NCI-H1105 treated with DMSO at 0.1 percent for 48 hours (cell line): ENCODE results near the gene CYP27C1.

Source experiments
- DNase-seq: peaks from one replicate; lab custom pipeline; 2025; lab: John Stamatoyannopoulos, UW

CYP27C1 gene

DNA sequence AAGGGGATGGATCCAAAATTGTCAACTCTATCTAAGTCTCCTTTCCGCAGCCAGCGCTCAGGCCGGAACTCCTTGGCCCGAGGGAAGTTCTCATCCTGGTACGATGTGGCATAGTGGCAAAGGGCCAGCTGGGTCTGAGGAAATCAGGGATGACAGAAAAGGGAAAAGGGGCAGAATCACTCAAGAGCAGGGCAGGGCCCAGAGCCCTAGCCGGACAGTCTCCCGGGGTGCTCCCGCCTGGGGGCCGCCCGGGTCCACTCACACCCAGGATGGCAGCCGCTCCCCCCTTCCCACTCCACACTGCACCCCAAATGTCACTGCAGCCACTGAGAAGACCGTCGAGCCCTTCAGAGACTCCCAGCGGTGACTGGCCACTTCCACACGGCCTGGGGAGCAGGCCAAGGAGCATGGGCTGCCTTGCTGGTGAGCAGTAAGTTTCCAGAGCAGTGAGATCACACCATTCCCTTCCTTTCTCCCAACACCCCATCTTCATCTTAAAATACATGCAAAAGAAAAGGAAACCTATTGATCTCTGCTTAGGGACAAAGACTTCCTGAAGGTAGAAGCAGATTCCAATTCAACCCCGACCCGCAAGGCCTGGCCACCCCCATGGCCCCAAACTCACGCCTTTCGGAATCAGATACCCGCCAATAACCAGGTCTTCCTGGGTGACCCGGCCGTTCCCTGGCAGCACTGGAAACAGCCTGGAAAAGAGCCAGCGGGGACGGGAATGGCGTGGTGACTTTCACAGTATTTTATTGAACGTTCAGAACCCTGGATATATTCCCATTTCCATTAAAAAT, 26.7 kb downstream of the CYP27C1 start:
- DNase-seq, result no peak

DNA sequence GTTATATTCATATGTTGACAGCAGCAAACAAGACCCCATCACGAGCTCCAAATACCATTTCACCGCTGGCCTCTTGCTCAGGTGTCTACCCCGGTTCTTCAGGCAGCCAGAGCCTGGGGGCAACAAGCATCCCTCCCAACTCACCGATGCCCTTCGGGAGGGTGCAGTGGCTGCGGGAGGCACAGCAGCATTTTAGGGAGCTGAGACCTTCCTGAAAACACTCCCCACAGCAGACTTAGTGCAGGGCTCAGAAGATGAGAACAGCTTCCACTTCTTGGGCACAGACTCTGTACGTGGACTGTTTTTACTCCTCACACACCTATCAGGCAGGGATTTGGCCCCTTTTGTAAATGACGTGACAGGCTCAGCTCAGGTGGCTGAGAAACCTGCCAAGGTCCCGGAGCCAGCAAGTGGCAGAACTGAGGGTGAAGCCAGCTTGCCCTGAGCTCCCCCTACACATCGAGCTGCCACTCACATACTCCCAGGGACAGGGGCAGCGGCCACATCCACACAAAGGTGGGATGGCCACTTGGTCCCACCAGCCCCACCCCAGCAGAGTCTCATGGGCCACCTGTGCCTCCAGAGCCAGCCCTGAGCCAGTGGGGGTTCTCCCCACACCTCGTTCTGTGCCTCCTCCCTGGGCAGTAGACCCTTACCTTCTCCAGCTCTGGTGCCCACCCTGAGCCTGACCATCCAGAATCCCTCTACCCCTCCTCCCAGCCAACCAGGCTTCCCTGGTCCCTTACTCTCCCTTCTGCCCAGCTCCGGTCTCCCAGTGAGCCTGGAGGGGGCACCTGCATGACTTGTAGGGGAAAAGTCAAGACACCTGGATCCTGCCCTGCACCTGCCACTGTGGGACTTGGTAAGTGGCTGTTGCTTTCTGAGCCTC, 28.5 kb downstream of the CYP27C1 start:
- no peak for DNase-seq

GRCh38 chr2:127188797-127189196, 31.3 kb downstream of the CYP27C1 start:
- no peak for DNase-seq

DNA sequence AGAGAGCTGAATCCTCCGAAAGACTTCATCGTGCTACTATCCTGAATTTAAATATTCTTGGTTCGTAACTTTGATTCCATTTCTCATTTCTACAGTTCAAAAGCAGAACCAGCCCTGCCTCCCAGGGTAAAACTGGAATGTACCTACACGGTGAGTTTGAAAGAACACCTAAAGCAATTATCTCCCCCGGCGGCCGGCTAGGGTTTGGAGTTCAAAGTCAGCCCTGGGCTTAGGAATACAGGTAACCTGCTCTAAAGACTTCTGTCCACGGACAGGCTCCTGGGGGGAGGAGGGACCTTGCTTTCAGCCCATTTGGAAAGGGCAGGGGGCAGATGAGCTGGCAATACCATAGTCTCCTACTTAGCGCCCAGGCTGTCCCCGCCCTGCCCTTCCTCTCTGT, 32.3 kb downstream of the CYP27C1 start:
- no peak for DNase-seq

DNA sequence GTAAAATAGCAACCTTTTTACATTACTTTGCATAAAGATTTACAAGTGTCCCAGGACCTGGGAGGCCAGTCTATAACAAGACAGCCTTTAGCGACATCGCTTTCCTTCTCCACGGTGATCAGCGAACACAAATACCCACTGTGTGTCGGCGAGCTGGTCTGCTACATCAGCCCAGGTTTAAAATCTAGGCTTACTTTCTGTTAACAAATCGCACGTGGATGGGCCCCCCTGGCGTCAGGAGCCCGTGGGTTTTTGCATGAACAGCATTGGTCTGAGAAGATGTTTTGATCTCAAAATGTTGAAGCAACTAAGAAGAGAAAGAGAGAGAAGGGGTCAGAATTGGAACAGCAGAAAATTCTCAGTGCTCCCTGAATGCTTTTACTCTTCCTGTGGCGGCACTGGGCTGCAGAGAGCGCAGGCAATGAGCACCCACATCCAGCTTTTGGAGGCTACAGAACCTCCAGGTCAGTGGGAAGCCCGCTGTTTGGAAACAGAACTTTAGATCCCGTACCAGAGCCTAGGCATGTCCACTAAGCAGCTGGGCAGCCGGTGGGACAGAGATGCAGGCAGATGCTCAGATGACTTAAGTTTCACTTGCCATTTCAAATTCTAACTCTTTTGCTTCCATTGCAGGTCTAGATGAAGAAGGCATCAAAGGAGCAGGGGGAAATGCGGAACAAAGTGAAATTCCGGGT, 32.9 kb downstream of the CYP27C1 start:
- DNase-seq, result no peak

GRCh38 chr2:127185705-127186104, 34.4 kb downstream of the CYP27C1 start:
- no peak for DNase-seq

- no peak for DNase-seq
Measured at GRCh38 chr2:127185093-127185492, 35.0 kb downstream of the CYP27C1 start.

DNA sequence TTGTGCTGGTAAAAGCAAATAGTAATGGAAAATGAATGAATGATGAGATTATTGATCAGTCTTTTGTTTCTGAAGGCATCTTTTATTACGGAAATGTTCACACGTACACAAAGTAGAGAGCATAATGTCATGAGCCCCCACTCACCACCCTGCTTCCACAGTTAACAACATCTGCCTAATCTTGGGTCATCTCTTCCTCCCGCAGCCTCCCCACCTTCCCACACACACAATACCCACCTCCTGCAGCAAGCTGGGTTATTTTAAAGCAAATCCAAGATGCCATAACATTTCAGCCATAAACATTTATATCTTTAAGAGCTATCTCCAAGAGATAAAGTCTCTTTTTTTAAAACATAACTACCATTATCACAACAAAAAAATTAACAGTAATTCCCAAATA, 36.3 kb downstream of the CYP27C1 start:
- DNase-seq, result no peak

DNA sequence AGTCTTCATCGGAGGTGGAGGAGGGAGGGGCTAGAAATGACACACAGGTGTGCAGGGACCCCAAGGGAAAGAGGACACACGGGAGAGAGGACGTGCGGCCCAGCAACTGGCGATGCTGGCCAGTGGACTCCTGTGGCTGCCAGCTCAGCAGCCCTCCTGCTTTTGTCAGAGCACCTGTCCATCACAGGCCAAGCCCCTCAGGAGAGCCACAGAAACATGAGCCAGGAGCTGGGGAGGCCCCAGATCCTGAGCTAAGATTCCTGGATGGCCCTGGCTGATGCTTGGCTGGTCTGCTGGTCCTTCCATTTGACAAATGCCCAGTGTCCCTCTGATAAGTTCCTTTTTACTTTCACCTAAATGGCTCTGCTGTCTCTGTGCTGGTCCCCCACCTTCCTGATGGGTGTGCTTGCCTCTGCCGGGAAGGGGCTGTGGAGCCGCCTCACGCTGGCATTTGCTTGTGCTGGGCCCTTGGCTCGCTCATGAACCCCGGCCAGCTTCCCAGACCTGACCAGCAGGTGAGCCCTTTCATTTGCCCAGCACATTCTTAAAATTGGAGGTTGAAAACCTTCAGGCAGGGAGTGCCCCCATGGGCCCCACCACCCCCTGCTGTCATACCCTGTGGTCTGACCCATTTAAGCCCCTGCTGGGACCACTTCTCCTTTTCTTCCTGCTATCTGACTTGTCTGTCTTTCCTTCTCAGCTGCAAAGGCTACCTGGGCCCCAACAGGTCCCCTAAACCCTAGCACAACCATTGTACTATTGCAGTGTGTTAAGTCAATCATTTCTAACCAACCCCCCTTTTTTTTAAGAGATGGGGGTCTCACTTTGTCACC, 37.3 kb downstream of the CYP27C1 start:
- no peak for DNase-seq

DNA sequence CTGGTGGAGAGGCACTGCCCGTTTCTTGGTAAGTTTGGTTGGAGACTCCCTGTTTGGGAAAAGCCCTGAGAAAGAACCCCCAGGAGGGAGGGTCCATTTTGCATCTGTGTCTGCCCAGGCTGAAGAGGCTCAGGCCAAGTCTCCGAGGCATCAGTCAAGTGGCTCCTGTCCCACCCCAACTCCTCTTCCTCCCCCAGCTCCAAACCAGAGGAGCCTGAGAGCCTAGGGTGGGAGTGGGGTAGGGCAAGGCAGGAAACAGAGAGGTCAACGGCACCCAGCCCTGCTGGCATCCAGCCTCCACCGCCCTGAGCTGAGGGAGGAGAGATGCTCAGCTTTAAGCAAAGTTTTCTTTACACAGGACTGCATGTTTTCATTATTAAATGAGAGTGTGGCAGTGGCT, 38.2 kb downstream of the CYP27C1 start:
- no peak for DNase-seq

DNA sequence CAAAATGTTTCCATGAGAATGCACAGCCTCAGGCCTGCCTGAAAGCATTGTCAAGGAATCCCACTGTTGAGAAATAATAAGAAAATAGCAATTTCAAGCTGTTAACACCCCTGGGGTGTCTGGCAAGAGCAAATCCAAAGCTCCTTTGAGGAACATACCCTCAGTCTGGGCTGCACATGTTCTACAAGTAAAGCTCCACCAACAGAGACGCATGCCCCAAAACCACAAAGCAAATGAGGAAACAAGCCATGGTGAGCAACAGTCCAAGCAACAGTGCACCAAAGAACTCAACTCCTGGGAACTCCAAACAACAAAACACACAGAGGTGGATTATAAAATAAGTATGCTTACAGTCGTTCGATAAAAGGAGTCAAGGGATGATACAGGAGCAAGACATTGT, 40.3 kb downstream of the CYP27C1 start:
- DNase-seq, result no peak

- no peak for DNase-seq
Measured at GRCh38 chr2:127177617-127178263, 42.4 kb downstream of the CYP27C1 start.

GRCh38 chr2:127176371-127177311, 43.5 kb downstream of the CYP27C1 start:
- no peak for DNase-seq

GRCh38 chr2:127175751-127176354, 44.2 kb downstream of the CYP27C1 start:
- no peak for DNase-seq

DNA sequence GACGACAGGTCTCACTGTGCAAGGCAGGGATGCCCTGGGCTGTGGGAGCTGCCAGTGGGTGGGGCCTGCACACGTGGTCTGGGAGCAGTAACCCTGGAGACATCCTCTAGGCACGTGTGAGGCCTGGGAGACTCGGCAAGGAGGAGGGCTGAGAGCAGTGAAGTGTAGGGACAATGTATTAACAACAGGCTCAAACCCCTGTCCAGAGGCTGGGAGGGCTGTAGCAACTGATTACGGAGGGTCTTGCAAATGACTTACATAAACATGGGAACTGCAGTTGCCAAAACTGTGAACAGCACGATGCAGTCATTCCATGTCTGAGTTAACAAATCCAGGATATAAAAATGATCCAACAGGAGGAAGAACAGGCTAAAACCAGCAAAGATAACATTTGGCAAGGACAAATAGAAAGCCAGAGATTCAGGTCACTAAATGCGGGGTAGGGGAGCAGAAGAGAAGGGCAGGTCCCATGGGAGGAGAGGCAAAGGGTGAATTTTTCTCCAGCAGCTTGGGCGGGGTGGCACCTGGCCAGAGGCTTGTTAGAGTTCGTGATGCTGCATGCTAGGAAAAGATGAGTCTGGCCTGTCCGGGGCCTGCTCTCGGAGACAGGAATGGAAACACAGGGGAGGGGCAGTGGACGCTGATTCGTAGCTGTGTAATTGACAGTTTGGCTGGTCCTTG, 44.9 kb downstream of the CYP27C1 start:
- no peak for DNase-seq

GRCh38 chr2:127174640-127175039, 45.5 kb downstream of the CYP27C1 start:
- no peak for DNase-seq

DNA sequence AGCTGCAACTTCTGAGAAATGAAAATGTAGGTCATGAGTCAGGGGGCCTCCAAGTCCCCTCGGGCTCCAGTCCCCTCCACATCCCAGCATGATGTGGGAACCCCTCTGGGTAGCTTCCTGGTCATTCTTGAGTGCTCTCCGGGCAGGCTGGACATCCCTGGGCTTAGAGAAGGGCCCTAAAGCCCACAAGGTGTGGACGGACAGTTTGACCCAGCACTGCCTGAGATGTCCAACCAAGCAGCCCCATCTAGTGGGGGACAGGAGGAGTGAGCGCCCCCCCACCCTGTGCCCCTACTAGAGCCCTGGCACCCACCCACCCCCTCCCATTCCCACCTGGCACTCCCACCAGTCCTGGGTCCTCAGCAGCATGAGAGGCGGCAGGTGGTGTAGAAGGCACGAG, 46.0 kb downstream of the CYP27C1 start:
- DNase-seq, result no peak

DNA sequence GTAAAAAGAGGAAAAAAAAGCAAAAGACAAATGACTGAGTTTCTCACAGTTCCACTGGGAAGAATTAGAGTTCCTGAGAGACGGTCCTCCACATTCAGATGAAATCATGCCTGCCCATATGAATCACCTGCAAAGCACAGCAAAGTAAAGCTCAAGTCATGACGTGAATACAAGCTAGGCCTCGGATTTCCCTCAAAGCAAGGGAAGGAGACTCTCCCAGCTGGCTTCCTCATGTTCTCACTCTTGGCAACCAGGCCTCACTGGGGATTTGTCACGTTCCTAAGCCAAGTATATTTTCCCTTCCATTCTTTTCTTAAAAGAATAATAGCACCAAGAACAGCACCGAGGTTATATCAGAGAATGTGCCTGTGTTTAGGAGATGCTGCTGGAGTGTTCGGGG, 47.0 kb downstream of the CYP27C1 start:
- DNase-seq, result no peak

- DNase-seq, result no peak
Measured at GRCh38 chr2:127172306-127172705, 47.8 kb downstream of the CYP27C1 start.
